MCF 10A (cell line): Measurements from ENCODE around the gene MRPS35. TPM values are rescaled to one million over a fixed set of nuclear protein-coding genes. Genes with fewer than 3 reads are reported as not detected.

Source experiments
- BruUV-seq: library from RNA; stranded (reverse); fragments of 400-500 nt; replicated peaks from 2 replicates; lab custom pipeline; 2021; lab: Mats Ljungman, UMichigan
- CTCF ChIA-PET: fragments of 300-600 bp; sonication (Branson Sonifier 250); formaldehyde crosslinking; extraction: SDS; loops from one replicate; lab custom pipeline; 2021; ENCODE audit warnings: antibody characterized with exemption, inconsistent platforms; lab: Yijun Ruan, JAX
- POLR2A ChIA-PET: fragments of 300-600, 350-650 bp; sonication (Branson Sonifier 250); formaldehyde crosslinking; extraction: SDS; loops from one replicate; lab custom pipeline; 2020; ENCODE audit warnings: antibody characterized with exemption, inconsistent platforms; lab: Yijun Ruan, JAX
- DNase-seq: peaks from one replicate; pipeline ENCODE4 v3.0.0-alpha.2; 2018; ENCODE audit not compliant: unreplicated experiment
- H3K27ac Mint-ChIP-seq: one replicate; pipeline ENCODE4 v1.8.0; 2022; ENCODE audit warnings: mild to moderate bottlenecking, low read depth, mixed read lengths; ENCODE audit not compliant: unreplicated experiment
- H3K27me3 Mint-ChIP-seq: one replicate; pipeline ENCODE4 v1.8.0; 2022; ENCODE audit warnings: mixed read lengths; ENCODE audit not compliant: insufficient read depth, unreplicated experiment
- H3K36me3 Mint-ChIP-seq: one replicate; pipeline ENCODE4 v1.8.0; 2022; ENCODE audit warnings: mild to moderate bottlenecking, moderate library complexity, mixed read lengths; ENCODE audit not compliant: insufficient read depth, unreplicated experiment
- H3K4me1 Mint-ChIP-seq: one replicate; pipeline ENCODE4 v1.8.0; 2022; ENCODE audit warnings: mixed read lengths; ENCODE audit not compliant: insufficient read depth, unreplicated experiment
- H3K4me3 Mint-ChIP-seq: one replicate; pipeline ENCODE4 v1.8.0; 2022; ENCODE audit warnings: mild to moderate bottlenecking, moderate library complexity, mixed read lengths; ENCODE audit not compliant: unreplicated experiment
- H3K9me3 Mint-ChIP-seq: one replicate; pipeline ENCODE4 v1.8.0; 2022; ENCODE audit warnings: mixed read lengths; ENCODE audit not compliant: unreplicated experiment
- intact Hi-C: fragments of 100-400 bp; cut with micrococcal nuclease; formaldehyde crosslinking; loops from 2 replicates; pipeline ENCODE4 v1.14.1; 2022
- total RNA-seq: library from RNA; stranded (reverse); gene quantifications from 2 replicates; pipeline ENCODE4 v1.2.3, GENCODE V29; 2022
- TF ChIP-seq, protein P1 (sequence below): fragments of 200-600 bp; IDR thresholded peaks from one replicate; pipeline ENCODE4 v1.8.0; 2022; ENCODE audit warnings: antibody characterized with exemption, mild to moderate bottlenecking; ENCODE audit not compliant: unreplicated experiment

The MRPS35 gene
- total RNA-seq, 1 experiment from 2014 or later = 69.0 TPM

DNA sequence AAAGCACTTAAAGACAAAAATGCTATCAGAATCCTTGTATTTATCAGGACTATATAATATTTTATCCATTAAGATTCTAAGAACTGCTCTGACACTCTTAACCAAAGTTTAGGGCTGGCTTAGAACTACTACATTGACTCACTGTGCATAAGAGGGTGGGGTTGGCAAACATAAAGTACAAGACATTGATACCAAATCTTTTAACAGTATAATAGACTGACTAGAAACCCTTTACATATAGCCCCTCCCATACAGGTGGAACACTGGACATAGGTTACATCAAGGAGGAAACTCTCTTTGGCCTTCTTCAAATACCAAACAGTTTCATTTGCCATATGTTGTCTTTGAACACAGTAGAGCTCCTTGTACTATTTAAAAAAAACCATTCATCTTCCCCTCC lies 30.0 kb upstream of the MRPS35 start:
- H3K4me1 Mint-ChIP-seq = no peaks in the 10 kb centered on the region
- TF ChIP-seq, protein P1, sequence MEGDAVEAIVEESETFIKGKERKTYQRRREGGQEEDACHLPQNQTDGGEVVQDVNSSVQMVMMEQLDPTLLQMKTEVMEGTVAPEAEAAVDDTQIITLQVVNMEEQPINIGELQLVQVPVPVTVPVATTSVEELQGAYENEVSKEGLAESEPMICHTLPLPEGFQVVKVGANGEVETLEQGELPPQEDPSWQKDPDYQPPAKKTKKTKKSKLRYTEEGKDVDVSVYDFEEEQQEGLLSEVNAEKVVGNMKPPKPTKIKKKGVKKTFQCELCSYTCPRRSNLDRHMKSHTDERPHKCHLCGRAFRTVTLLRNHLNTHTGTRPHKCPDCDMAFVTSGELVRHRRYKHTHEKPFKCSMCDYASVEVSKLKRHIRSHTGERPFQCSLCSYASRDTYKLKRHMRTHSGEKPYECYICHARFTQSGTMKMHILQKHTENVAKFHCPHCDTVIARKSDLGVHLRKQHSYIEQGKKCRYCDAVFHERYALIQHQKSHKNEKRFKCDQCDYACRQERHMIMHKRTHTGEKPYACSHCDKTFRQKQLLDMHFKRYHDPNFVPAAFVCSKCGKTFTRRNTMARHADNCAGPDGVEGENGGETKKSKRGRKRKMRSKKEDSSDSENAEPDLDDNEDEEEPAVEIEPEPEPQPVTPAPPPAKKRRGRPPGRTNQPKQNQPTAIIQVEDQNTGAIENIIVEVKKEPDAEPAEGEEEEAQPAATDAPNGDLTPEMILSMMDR = no peak
- H3K36me3 Mint-ChIP-seq = peaks cover 70% of the 10 kb centered on the region
- no peak overlapping the region for H3K27ac Mint-ChIP-seq
- POLR2A ChIA-PET = no interaction called here
- no TSS peak for BruUV-seq
- H3K9me3 Mint-ChIP-seq = no peaks in the 10 kb centered on the region
- H3K4me3 Mint-ChIP-seq = no peak overlapping the region
- intact Hi-C loops = no loop called here
- H3K27me3 Mint-ChIP-seq = no peaks in the 10 kb centered on the region
- CTCF ChIA-PET = interaction anchor here (2.5 kb wide), 1 partner anchor 23 kb away, joined by 6 read pairs; no protein-coding TSS in a partner anchor
- no peak for DNase-seq

DNA sequence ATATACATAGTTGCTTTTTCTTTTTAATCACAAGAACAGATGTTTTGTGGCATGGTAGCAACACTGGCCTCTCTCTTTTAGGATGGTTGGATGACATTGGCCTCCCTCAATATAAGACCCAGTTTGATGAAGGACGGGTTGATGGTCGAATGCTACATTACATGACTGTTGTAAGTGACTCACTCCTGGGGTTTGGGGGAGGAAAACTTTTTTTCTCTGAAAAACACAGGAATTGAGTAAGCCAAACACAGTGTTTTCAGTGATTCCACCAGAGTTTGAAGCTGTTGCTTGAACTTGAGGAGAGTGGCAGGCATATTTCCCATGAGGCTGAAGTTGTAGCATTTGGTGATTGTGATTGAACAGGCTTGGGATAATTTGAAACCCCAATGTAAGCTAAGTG lies 28.1 kb upstream of the MRPS35 start:
- Mint-ChIP-seq H3K4me1 (no peaks in the 10 kb centered on the region), H3K4me3 (no peak overlapping the region), H3K27ac (no peak overlapping the region), H3K27me3 (no peaks in the 10 kb centered on the region), H3K36me3 (peaks cover 73% of the 10 kb centered on the region), H3K9me3 (no peaks in the 10 kb centered on the region)
- no peak for DNase-seq
- TF ChIP-seq, protein P1 = no peak
- ChIA-PET POLR2A (interaction anchor here (0.6 kb wide), 1 partner anchor 261 kb away, joined by 3 read pairs; no protein-coding TSS in a partner anchor), CTCF (interaction anchor here (2.5 kb wide), 1 partner anchor 21 kb away, joined by 6 read pairs; no protein-coding TSS in a partner anchor)
- intact Hi-C loops = no loop called here
- BruUV-seq = no TSS peak

DNA sequence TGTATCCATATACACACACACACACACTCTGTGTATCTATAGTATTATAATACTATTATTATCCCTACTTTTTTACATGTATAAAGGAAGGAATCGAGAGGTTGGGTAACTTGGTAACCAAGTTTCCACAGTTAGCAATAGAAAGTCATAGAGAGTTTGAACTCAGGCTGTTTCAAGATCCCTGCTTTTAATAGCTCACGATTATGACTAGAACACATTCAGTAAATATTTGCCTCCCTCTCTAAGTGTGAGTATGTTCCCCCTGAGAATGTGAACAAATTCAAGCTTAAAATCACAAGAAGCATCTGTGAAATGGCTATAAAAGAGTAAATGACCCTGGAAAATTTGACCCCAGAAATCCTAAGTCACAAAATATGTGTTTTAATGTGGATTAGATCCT lies 25.4 kb upstream of the MRPS35 start:
- intact Hi-C loops = no loop called here
- DNase-seq = no peak
- Mint-ChIP-seq H3K9me3 (no peaks in the 10 kb centered on the region), H3K4me3 (no peak overlapping the region), H3K4me1 (no peaks in the 10 kb centered on the region), H3K27me3 (no peaks in the 10 kb centered on the region), H3K36me3 (peaks cover 73% of the 10 kb centered on the region), H3K27ac (no peak overlapping the region)
- ChIA-PET POLR2A (no interaction called here), CTCF (interaction anchor here (1.2 kb wide), 1 partner anchor 18 kb away, joined by 4 read pairs; no protein-coding TSS in a partner anchor)
- no TSS peak for BruUV-seq
- TF ChIP-seq, protein P1 = no peak

DNA sequence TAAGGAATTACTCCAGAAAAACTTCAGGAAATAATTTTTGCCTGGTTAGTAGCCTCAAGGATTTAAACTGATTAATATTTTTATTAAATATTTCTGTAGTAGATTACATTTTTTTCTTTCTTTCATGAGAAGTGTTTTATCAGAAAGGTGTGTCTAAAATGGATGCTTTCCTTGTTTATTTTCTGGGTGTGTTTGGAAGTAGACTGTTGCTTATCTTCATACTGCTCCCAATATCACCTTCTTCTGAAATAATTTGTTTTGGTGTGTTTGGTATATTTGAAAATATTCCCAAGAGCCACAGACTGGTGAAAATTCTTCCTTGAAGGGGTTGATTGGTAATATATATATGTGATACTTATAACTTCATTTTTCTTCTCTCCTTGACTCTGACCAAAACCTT lies 24.5 kb upstream of the MRPS35 start:
- no TSS peak for BruUV-seq
- no peaks in the 10 kb centered on the region for H3K4me1 Mint-ChIP-seq
- intact Hi-C loops = no loop called here
- H3K9me3 Mint-ChIP-seq = no peaks in the 10 kb centered on the region
- DNase-seq = no peak
- H3K36me3 Mint-ChIP-seq = peaks cover 75% of the 10 kb centered on the region
- no peak overlapping the region for H3K4me3 Mint-ChIP-seq
- no peak overlapping the region for H3K27ac Mint-ChIP-seq
- TF ChIP-seq, protein P1 = no peak
- H3K27me3 Mint-ChIP-seq = no peaks in the 10 kb centered on the region
- POLR2A ChIA-PET = no interaction called here
- CTCF ChIA-PET = no interaction called here
